SK-N-SH treated with all-trans-retinoic acid at 6 μM for 48 hours (cell line): ENCODE data around the gene CYB5RL.

Experiments used
- ISL1 ChIP-seq: fragments of 250-450 bp; sonication (Bioruptor Pico); IDR thresholded peaks from 2 replicates; pipeline ENCODE4 v2.1.2; 2022; ENCODE audit warnings: mild to moderate bottlenecking, moderate library complexity
- TF ChIP-seq, protein P1 (sequence below): fragments of 250-450 bp; sonication (Bioruptor Pico); IDR thresholded peaks from 2 replicates; pipeline ENCODE4 v1.5.1; 2020; ENCODE audit warnings: low read depth, mild to moderate bottlenecking, moderate library complexity

GRCh38 chr1:54193453-54193852 lies 6.4 kb downstream of the CYB5RL start:
- TF ChIP-seq, protein P1, sequence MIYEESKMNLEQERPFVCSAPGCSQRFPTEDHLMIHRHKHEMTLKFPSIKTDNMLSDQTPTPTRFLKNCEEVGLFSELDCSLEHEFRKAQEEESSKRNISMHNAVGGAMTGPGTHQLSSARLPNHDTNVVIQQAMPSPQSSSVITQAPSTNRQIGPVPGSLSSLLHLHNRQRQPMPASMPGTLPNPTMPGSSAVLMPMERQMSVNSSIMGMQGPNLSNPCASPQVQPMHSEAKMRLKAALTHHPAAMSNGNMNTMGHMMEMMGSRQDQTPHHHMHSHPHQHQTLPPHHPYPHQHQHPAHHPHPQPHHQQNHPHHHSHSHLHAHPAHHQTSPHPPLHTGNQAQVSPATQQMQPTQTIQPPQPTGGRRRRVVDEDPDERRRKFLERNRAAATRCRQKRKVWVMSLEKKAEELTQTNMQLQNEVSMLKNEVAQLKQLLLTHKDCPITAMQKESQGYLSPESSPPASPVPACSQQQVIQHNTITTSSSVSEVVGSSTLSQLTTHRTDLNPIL (CRISPR knock-in tag) = no peak
- no peak for TF ChIP-seq ISL1
